HG02763 (cell line): ENCODE results near the gene AKAP12.
"Not testable (repeated sequence)": the region's sequence is repeated elsewhere in the genome, so short reads cannot be mapped to it uniquely, and the experiment has no call there.

Source experiments
- ATAC-seq: cut with Tn5 transposase; IDR thresholded peaks from one replicate; pipeline ENCODE4 v1.9.1; 2021; ENCODE audit warnings: mild to moderate bottlenecking, moderate library complexity; ENCODE audit not compliant: unreplicated experiment

The AKAP12 gene

GRCh38 chr6:151340219-151340978, 100.6 kb downstream of the AKAP12 start:
- ATAC-seq, result no peak

- no peak for ATAC-seq
These were observed 101.9 kb downstream of the AKAP12 start for GRCh38 chr6:151341476-151342195.

GRCh38 chr6:151342750-151343149, 103.0 kb downstream of the AKAP12 start:
- ATAC-seq, result not testable (repeated sequence)

GRCh38 chr6:151349651-151350270, 110.0 kb downstream of the AKAP12 start:
- ATAC-seq, result no peak

- no peak for ATAC-seq
These were observed 110.8 kb downstream of the AKAP12 start for GRCh38 chr6:151350442-151351145.

GRCh38 chr6:151351146-151351700, 111.5 kb downstream of the AKAP12 start:
- no peak for ATAC-seq

- ATAC-seq, result no peak
These were observed 112.0 kb downstream of the AKAP12 start for GRCh38 chr6:151351731-151352130.

- ATAC-seq, result no peak
These were observed 112.9 kb downstream of the AKAP12 start for GRCh38 chr6:151352410-151353396.

GRCh38 chr6:151353795-151354194, 114.0 kb downstream of the AKAP12 start:
- no peak for ATAC-seq

GRCh38 chr6:151356983-151357382, 117.2 kb downstream of the AKAP12 start:
- not testable (repeated sequence) for ATAC-seq

GRCh38 chr6:151357758-151358436, 118.1 kb downstream of the AKAP12 start:
- ATAC-seq, result no peak

GRCh38 chr6:151358475-151358874, 118.7 kb downstream of the AKAP12 start:
- ATAC-seq, result no peak

- no peak for ATAC-seq
These were observed 119.7 kb downstream of the AKAP12 start for GRCh38 chr6:151359486-151359885.

GRCh38 chr6:151365233-151365632, 125.5 kb downstream of the AKAP12 start:
- no peak for ATAC-seq

GRCh38 chr6:151370509-151371078, 130.8 kb downstream of the AKAP12 start:
- no peak for ATAC-seq

GRCh38 chr6:151372164-151372563, 132.4 kb downstream of the AKAP12 start:
- ATAC-seq, result no peak

- ATAC-seq, result no peak
These were observed 134.4 kb downstream of the AKAP12 start for GRCh38 chr6:151374036-151374683.

- no peak for ATAC-seq
These were observed 136.1 kb downstream of the AKAP12 start for GRCh38 chr6:151375833-151376232.
